Activated CD4-positive, alpha-beta T cell treated with anti-CD3 and anti-CD28 coated beads, Interleukin-2, amount 10 ng/mL, durations not matched to agents 24 days and 14 days (primary cell): ENCODE data around the gene RBM44. TPM values are rescaled to one million over a fixed set of nuclear protein-coding genes. Genes with fewer than 3 reads are reported as not detected.
"Not testable (repeated sequence)": the region's sequence is repeated elsewhere in the genome, so short reads cannot be mapped to it uniquely, and the experiment has no call there.

Experiments used
- DNase-seq: peaks from one replicate; pipeline ENCODE4 v3.0.0; 2022
- H3K27ac Mint-ChIP-seq: one replicate; pipeline ENCODE4 v1.8.0; 2022; ENCODE audit warnings: mild to moderate bottlenecking, mixed read lengths
- H3K27me3 Mint-ChIP-seq: one replicate; pipeline ENCODE4 v1.8.0; 2022; ENCODE audit warnings: mixed read lengths
- H3K36me3 Mint-ChIP-seq: one replicate; pipeline ENCODE4 v1.8.0; 2022; ENCODE audit warnings: low read depth, mild to moderate bottlenecking, mixed read lengths
- H3K4me1 Mint-ChIP-seq: one replicate; pipeline ENCODE4 v1.8.0; 2021; ENCODE audit warnings: mixed read lengths
- H3K4me3 Mint-ChIP-seq: one replicate; pipeline ENCODE4 v1.8.0; 2022; ENCODE audit warnings: mild to moderate bottlenecking, moderate library complexity, mixed read lengths
- H3K9me3 Mint-ChIP-seq: one replicate; pipeline ENCODE4 v1.8.0; 2021; ENCODE audit warnings: mixed read lengths
- intact Hi-C: fragments of 100-400 bp; cut with micrococcal nuclease; formaldehyde crosslinking; loops from one replicate; pipeline ENCODE4 v1.15.1; 2023
- total RNA-seq: library from RNA; stranded (reverse); gene quantifications from 2 replicates; pipeline ENCODE4 v1.2.3, GENCODE V29; 2022

RBM44 gene
- total RNA-seq, 1 donor from 2014 or later: 0.42 TPM

- H3K27me3 Mint-ChIP-seq: peaks cover 4% of the 10 kb centered on the region
- intact Hi-C loops: no loop called here
These were observed 2.9 kb downstream of the RBM44 start for GRCh38 chr2:237801466-237801865.

GRCh38 chr2:237806334-237806733 is 7.8 kb downstream of the RBM44 start:
- Mint-ChIP-seq H3K27me3 (peaks cover 25% of the 10 kb centered on the region), H3K9me3 (no peaks in the 10 kb centered on the region), H3K36me3 (no peaks in the 10 kb centered on the region), H3K4me1 (no peaks in the 10 kb centered on the region), H3K4me3 (no peak overlapping the region), H3K27ac (no peak overlapping the region)
- DNase-seq: no peak
- intact Hi-C loops: no loop called here

More at GRCh38 chr2:237801466-237801865, 2.9 kb downstream of the RBM44 start:
- Mint-ChIP-seq H3K4me1 (no peaks in the 10 kb centered on the region), H3K27ac (no peak overlapping the region), H3K4me3 (no peak overlapping the region), H3K36me3 (no peaks in the 10 kb centered on the region), H3K9me3 (no peaks in the 10 kb centered on the region)
- DNase-seq: no peak

GRCh38 chr2:237815637-237816036 is 17.1 kb downstream of the RBM44 start:
- Mint-ChIP-seq H3K36me3 (no peaks in the 10 kb centered on the region), H3K4me3 (no peak overlapping the region), H3K27ac (no peak overlapping the region)

GRCh38 chr2:237816531-237816930 is 18.0 kb downstream of the RBM44 start:
- intact Hi-C loops: no loop called here
- Mint-ChIP-seq H3K4me1 (peaks cover 3% of the 10 kb centered on the region), H3K9me3 (peaks cover 3% of the 10 kb centered on the region), H3K27me3 (peaks cover 12% of the 10 kb centered on the region), H3K27ac (no peak overlapping the region), H3K36me3 (no peaks in the 10 kb centered on the region), H3K4me3 (no peak overlapping the region)
- DNase-seq: no peak

More at GRCh38 chr2:237815637-237816036, 17.1 kb downstream of the RBM44 start:
- intact Hi-C loops: no loop called here
- peaks cover 17% of the 10 kb centered on the region for H3K27me3 Mint-ChIP-seq
- H3K9me3 Mint-ChIP-seq: peaks cover 3% of the 10 kb centered on the region
- peaks cover 3% of the 10 kb centered on the region for H3K4me1 Mint-ChIP-seq
- DNase-seq: no peak

- no peak for DNase-seq
- Mint-ChIP-seq H3K9me3 (peaks cover 3% of the 10 kb centered on the region), H3K27me3 (peaks cover 9% of the 10 kb centered on the region), H3K4me3 (no peak overlapping the region), H3K4me1 (peaks cover 3% of the 10 kb centered on the region), H3K36me3 (no peaks in the 10 kb centered on the region), H3K27ac (no peak overlapping the region)
- intact Hi-C loops: no loop called here
These were observed 19.5 kb downstream of the RBM44 start for GRCh38 chr2:237818066-237818473.

GRCh38 chr2:237819231-237819630 is 20.7 kb downstream of the RBM44 start:
- no peak overlapping the region for H3K27ac Mint-ChIP-seq
- no peak for DNase-seq
- intact Hi-C loops: no loop called here
- H3K36me3 Mint-ChIP-seq: no peaks in the 10 kb centered on the region
- no peak overlapping the region for H3K4me3 Mint-ChIP-seq
- peaks cover 3% of the 10 kb centered on the region for H3K9me3 Mint-ChIP-seq
- peaks cover 3% of the 10 kb centered on the region for H3K4me1 Mint-ChIP-seq
- peaks cover 10% of the 10 kb centered on the region for H3K27me3 Mint-ChIP-seq

- Mint-ChIP-seq H3K4me1 (peaks cover 3% of the 10 kb centered on the region), H3K27me3 (peaks cover 9% of the 10 kb centered on the region), H3K4me3 (no peak overlapping the region), H3K9me3 (peaks cover under 1% of the 10 kb centered on the region), H3K27ac (no peak overlapping the region), H3K36me3 (no peaks in the 10 kb centered on the region)
- intact Hi-C loops: no loop called here
- no peak for DNase-seq
These were observed 21.8 kb downstream of the RBM44 start for GRCh38 chr2:237820421-237820820.

- H3K4me3 Mint-ChIP-seq: no peak overlapping the region
- no peak overlapping the region for H3K27ac Mint-ChIP-seq
- H3K36me3 Mint-ChIP-seq: no peaks in the 10 kb centered on the region
- H3K9me3 Mint-ChIP-seq: no peaks in the 10 kb centered on the region
- intact Hi-C loops: no loop called here
- no peaks in the 10 kb centered on the region for H3K4me1 Mint-ChIP-seq
- peaks cover 12% of the 10 kb centered on the region for H3K27me3 Mint-ChIP-seq
- no peak for DNase-seq
These were observed 25.0 kb downstream of the RBM44 start for GRCh38 chr2:237823544-237823943.

GRCh38 chr2:237824085-237824484 is 25.5 kb downstream of the RBM44 start:
- H3K27ac Mint-ChIP-seq: no peak overlapping the region
- intact Hi-C loops: no loop called here
- peaks cover 12% of the 10 kb centered on the region for H3K27me3 Mint-ChIP-seq
- H3K36me3 Mint-ChIP-seq: no peaks in the 10 kb centered on the region
- no peaks in the 10 kb centered on the region for H3K9me3 Mint-ChIP-seq
- H3K4me3 Mint-ChIP-seq: no peak overlapping the region
- no peak for DNase-seq
- H3K4me1 Mint-ChIP-seq: no peaks in the 10 kb centered on the region

GRCh38 chr2:237827421-237827987 is 28.9 kb downstream of the RBM44 start:
- intact Hi-C loops: no loop called here
- H3K9me3 Mint-ChIP-seq: no peaks in the 10 kb centered on the region
- H3K4me3 Mint-ChIP-seq: no peak overlapping the region
- no peaks in the 10 kb centered on the region for H3K36me3 Mint-ChIP-seq
- H3K27ac Mint-ChIP-seq: no peak overlapping the region
- peaks cover 17% of the 10 kb centered on the region for H3K27me3 Mint-ChIP-seq
- peaks cover 2% of the 10 kb centered on the region for H3K4me1 Mint-ChIP-seq
- DNase-seq: no peak

GRCh38 chr2:237830522-237830921 is 31.9 kb downstream of the RBM44 start:
- no peak overlapping the region for H3K27ac Mint-ChIP-seq
- no peaks in the 10 kb centered on the region for H3K9me3 Mint-ChIP-seq
- H3K27me3 Mint-ChIP-seq: peaks cover 16% of the 10 kb centered on the region
- DNase-seq: no peak
- H3K4me1 Mint-ChIP-seq: peaks cover 2% of the 10 kb centered on the region
- intact Hi-C loops: no loop called here
- no peak overlapping the region for H3K4me3 Mint-ChIP-seq
- H3K36me3 Mint-ChIP-seq: no peaks in the 10 kb centered on the region

- no peak for DNase-seq
- peaks cover 2% of the 10 kb centered on the region for H3K4me1 Mint-ChIP-seq
- no peak overlapping the region for H3K27ac Mint-ChIP-seq
- no peak overlapping the region for H3K4me3 Mint-ChIP-seq
- H3K9me3 Mint-ChIP-seq: no peaks in the 10 kb centered on the region
- intact Hi-C loops: no loop called here
- peaks cover 15% of the 10 kb centered on the region for H3K27me3 Mint-ChIP-seq
- no peaks in the 10 kb centered on the region for H3K36me3 Mint-ChIP-seq
These were observed 35.0 kb downstream of the RBM44 start for GRCh38 chr2:237833546-237833945.

GRCh38 chr2:237835372-237835771 is 36.8 kb downstream of the RBM44 start:
- H3K27ac Mint-ChIP-seq: no peak overlapping the region
- intact Hi-C loops: no loop called here
- H3K4me3 Mint-ChIP-seq: no peak overlapping the region
- no peaks in the 10 kb centered on the region for H3K9me3 Mint-ChIP-seq
- DNase-seq: no peak
- H3K36me3 Mint-ChIP-seq: no peaks in the 10 kb centered on the region
- peaks cover 16% of the 10 kb centered on the region for H3K27me3 Mint-ChIP-seq
- peaks cover 2% of the 10 kb centered on the region for H3K4me1 Mint-ChIP-seq

- no peak for DNase-seq
- Mint-ChIP-seq H3K4me1 (no peaks in the 10 kb centered on the region), H3K9me3 (peaks cover 8% of the 10 kb centered on the region), H3K27me3 (peaks cover 28% of the 10 kb centered on the region), H3K27ac (no peak overlapping the region), H3K36me3 (no peaks in the 10 kb centered on the region), H3K4me3 (no peak overlapping the region)
- intact Hi-C loops: no loop called here
These were observed 42.5 kb downstream of the RBM44 start for GRCh38 chr2:237841051-237841450.

- H3K4me1 Mint-ChIP-seq, H3K4me3 Mint-ChIP-seq, intact Hi-C loops, H3K27ac Mint-ChIP-seq, H3K36me3 Mint-ChIP-seq: not testable (repeated sequence)
- peak; percentile 52 for DNase-seq
- peaks cover 42% of the 10 kb centered on the region for H3K27me3 Mint-ChIP-seq
- H3K9me3 Mint-ChIP-seq: peaks cover 13% of the 10 kb centered on the region
These were observed 50.4 kb downstream of the RBM44 start for GRCh38 chr2:237848940-237849339.
